SW 1271 (cell line): Measurements from ENCODE around the gene SOX6.
A peak's percentile ranks its signal among the peaks of the same experiment; 100 is the strongest.

Experiments
- DNase-seq, 2 experiments: peaks; one replicate each; lab custom pipeline; 2025; lab: John Stamatoyannopoulos, UW

SOX6 gene

GRCh38 chr11:16191212-16191867 lies 165.0 kb downstream of the SOX6 start:
- DNase-seq, result no peak

GRCh38 chr11:16186680-16187079 lies 169.7 kb downstream of the SOX6 start:
- DNase-seq, result no peak

GRCh38 chr11:16185042-16185441 lies 171.3 kb downstream of the SOX6 start:
- no peak for DNase-seq

GRCh38 chr11:16184588-16184987 lies 171.8 kb downstream of the SOX6 start:
- no peak for DNase-seq

GRCh38 chr11:16182553-16182952 lies 173.8 kb downstream of the SOX6 start:
- no peak for DNase-seq

- no peak for DNase-seq
Measured at GRCh38 chr11:16180868-16181267, 175.5 kb downstream of the SOX6 start.

GRCh38 chr11:16179676-16180075 lies 176.7 kb downstream of the SOX6 start:
- DNase-seq, result no peak

GRCh38 chr11:16178273-16178672 lies 178.1 kb downstream of the SOX6 start:
- DNase-seq, result no peak

- no peak for DNase-seq
Measured at GRCh38 chr11:16177688-16178087, 178.7 kb downstream of the SOX6 start.

- DNase-seq, result no peak
Measured at GRCh38 chr11:16173798-16174197, 182.5 kb downstream of the SOX6 start.

GRCh38 chr11:16171882-16172281 lies 184.5 kb downstream of the SOX6 start:
- no peak for DNase-seq

- no peak for DNase-seq
Measured at GRCh38 chr11:16169956-16170847, 186.1 kb downstream of the SOX6 start.

- DNase-seq, result peak in 1 of 2 experiments; percentile 22
Measured at GRCh38 chr11:16169541-16169940, 186.8 kb downstream of the SOX6 start.

- DNase-seq, result no peak
Measured at GRCh38 chr11:16167706-16168487, 188.4 kb downstream of the SOX6 start.

GRCh38 chr11:16166571-16166970 lies 189.8 kb downstream of the SOX6 start:
- DNase-seq, result no peak

GRCh38 chr11:16160146-16160545 lies 196.2 kb downstream of the SOX6 start:
- DNase-seq, result no peak

GRCh38 chr11:16158426-16158994 lies 197.8 kb downstream of the SOX6 start:
- no peak for DNase-seq

- no peak for DNase-seq
Measured at GRCh38 chr11:16157327-16157726, 199.0 kb downstream of the SOX6 start.

GRCh38 chr11:16155448-16155847 lies 200.9 kb downstream of the SOX6 start:
- DNase-seq, result no peak

- peak in 1 of 2 experiments; percentile 60 for DNase-seq
Measured at GRCh38 chr11:16154715-16155396, 201.5 kb downstream of the SOX6 start.

- DNase-seq, result no peak
Measured at GRCh38 chr11:16153951-16154350, 202.4 kb downstream of the SOX6 start.

- DNase-seq, result no peak
Measured at GRCh38 chr11:16151138-16151537, 205.2 kb downstream of the SOX6 start.
